ENCODE measurements around the gene DNAL4.

The DNAL4 gene

GRCh38 chr22:38793721-38794466 is at the start of gene DNAL4:
Gene DNAL4, minus strand, starts transcription at chr22:38794143. Its CDS starts 11,412 bp downstream, at chr22:38782731.
- DNase-seq (ENCODE audit: low spot score) = peak; percentile 98

GRCh38 chr22:38843201-38843656 is 49.3 kb upstream of the DNAL4 start:
- peak; percentile 71 for DNase-seq (ENCODE audit: low spot score)

DNA sequence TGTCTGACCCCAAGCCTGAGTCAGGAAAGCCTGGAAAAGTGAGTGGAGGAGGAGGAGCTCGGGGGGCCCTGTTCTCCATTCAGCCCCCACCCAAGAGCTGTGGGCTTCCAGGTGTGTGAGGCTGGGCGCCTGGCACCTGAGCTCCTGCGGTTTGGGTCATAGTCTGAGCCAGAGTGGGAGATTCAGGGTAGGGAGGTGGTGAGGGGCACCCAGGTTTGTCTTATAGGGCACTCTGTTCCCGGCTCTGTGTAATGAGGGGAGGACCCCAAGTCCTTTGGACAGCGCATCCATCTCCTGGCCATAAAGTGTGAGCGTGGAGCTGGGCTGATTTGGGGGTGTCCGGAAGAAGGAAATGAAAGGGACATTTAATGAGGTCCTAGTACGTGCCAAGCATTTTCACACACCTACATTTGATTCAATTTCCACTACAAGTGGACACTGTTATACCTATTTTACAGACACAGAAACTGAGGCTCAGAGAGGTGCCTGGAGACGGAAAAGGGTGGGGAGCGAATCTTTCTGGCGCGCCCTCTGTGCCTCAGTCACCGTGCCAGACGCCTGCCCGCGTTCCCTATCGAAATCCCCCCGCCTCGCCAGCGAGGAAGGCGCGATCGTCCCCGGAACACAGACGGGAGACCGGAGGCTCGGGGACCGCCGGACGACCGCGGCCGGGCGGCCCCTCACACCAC is 48.7 kb upstream of the DNAL4 start:
- DNase-seq (ENCODE audit: low spot score) = no peak

GRCh38 chr22:38841635-38842034 is 47.7 kb upstream of the DNAL4 start:
- no peak for DNase-seq (ENCODE audit: low spot score)

DNA sequence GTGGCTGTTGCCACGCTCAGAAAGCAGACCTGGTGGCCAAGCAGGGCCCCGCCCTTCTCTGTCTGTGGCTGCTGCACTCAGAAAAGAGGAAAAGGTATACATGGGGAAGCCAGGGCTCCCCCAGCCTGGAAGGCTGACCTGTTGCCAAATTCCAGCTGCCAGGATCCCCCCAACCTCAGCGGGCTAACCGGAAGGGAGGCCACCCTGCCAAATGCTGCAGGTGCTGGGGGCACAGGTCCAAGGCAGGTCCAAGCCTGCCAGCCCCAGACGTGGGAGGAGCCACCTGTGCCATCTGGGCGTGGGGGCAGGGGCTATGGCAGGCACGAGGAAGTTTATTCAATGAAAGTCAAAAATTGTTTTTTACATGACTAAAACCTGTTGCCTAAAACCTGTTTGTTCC is 47.3 kb upstream of the DNAL4 start:
- no peak for DNase-seq (ENCODE audit: low spot score)

DNA sequence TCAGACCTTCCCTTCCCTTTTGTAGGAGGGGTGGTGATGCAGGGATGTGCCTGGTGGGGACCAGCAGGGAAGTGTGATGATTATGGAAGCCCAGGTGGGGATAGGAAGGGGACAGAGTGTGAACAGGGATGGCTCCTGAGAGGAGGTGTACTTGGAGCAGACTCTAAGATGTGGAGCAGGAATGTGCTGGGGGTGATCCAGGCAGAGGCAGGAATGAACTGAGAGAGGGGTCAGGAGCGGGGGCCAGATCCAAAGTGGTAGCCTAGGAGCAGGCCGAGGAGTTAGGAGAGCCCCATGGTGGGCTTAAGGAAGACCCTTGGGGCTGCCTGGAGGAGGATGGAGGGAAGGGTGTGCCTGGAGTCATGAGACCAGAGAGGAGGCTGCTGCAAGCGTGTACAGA is 46.2 kb upstream of the DNAL4 start:
- no peak for DNase-seq (ENCODE audit: low spot score)

GRCh38 chr22:38839686-38840085 is 45.7 kb upstream of the DNAL4 start:
- no peak for DNase-seq (ENCODE audit: low spot score)

DNA sequence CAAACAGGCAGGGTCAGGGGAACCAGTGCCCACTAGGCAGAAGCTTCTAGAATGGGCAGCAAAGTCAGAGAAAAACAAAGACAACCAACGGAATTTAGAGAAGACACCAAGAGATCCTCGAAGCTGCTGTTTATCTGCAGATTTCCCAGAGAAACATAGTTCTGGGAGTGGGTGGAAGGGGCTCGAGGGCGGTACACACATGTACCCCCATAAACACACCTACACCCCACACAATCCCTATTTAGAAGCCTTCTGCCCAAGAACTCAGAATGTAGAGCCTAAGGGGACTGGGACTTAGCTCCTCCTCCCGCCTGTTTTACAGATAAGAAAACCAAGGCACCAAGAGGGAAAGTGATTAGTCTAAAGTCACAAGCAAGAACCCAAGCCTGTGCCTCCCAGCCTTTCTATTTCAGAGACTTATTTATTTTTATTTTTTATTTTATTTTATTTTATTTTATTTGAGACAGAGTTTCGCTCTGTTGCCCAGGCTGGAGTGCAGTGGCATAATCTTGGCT is 43.5 kb upstream of the DNAL4 start:
- DNase-seq (ENCODE audit: low spot score) = no peak

DNA sequence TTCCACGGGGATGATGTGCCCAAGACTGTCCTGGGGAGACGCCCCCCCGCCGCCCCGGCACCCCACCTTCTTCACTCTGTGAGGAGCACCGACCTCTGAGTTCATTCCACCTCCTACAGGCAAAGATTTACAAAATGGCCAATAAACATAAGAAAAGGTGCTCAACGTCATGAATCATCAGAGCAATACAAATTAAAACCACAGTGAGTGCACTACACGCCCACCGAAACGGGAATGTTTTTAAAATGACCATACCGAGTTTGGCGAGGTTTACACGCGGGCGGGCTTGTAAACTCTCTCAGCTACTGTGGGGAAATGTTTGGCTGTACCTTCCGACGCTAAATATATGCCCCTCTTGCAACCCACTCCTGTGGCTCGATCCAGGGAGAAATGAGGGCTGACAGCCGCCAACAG is 42.0 kb upstream of the DNAL4 start:
- DNase-seq (ENCODE audit: low spot score) = no peak

- DNase-seq (ENCODE audit: low spot score) = no peak
Observed at GRCh38 chr22:38834991-38835390, 41.0 kb upstream of the DNAL4 start.

GRCh38 chr22:38834215-38834953 is 40.4 kb upstream of the DNAL4 start:
- DNase-seq (ENCODE audit: low spot score) = no peak

GRCh38 chr22:38833061-38833460 is 39.1 kb upstream of the DNAL4 start:
- no peak for DNase-seq (ENCODE audit: low spot score)

- DNase-seq (ENCODE audit: low spot score) = no peak
Observed at GRCh38 chr22:38832005-38832978, 38.3 kb upstream of the DNAL4 start.

DNA sequence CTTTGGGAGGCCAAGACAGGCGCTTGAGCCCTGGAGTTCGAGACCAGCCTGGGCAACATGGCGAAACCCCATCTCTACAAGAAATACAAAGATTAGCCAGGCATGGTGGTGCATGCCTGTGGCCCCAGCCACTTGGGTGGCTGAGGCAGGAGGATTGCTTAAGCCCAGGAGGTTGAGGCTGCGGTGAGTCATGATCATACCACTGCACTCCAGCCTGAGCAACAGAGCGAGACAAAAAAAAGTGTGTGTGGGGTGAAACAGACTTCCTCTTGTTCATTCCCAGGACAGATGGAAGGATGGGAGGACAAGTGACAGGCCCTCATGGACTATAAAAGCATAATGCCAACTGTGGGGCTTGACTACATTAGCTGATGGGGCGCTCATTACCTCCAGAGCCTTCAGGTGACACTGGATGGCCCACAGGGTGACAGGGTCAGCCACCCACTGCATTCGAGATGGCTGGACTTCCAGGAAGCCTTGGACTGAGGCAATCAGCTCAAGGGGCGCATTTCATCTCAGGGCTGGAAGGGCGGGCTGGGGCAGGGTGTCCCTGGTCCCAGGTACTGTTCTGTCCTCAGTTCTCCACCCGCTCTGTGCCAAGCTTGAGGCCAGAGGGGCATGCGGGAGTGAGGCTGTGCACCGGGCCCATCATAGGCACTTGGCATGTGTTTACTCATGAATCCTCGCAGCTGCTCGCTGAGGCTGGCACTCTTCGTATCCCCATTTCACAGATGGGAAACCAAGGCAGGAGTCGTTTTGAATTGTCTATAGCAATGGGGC is 37.4 kb upstream of the DNAL4 start:
- DNase-seq (ENCODE audit: low spot score) = no peak

DNA sequence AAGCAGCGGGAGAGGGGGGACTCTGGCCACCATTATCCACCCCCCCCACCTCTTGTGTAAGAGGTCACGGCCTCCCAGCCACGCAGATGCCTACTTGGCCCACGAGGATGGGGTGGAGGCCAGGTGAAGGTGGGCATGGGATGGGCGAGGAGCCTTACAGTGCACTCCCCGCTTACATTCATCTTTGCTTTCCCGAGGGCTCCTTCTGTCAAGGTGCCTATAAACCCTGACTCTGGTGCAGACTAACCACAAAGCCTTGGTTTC is 36.8 kb upstream of the DNAL4 start:
- no peak for DNase-seq (ENCODE audit: low spot score)

DNA sequence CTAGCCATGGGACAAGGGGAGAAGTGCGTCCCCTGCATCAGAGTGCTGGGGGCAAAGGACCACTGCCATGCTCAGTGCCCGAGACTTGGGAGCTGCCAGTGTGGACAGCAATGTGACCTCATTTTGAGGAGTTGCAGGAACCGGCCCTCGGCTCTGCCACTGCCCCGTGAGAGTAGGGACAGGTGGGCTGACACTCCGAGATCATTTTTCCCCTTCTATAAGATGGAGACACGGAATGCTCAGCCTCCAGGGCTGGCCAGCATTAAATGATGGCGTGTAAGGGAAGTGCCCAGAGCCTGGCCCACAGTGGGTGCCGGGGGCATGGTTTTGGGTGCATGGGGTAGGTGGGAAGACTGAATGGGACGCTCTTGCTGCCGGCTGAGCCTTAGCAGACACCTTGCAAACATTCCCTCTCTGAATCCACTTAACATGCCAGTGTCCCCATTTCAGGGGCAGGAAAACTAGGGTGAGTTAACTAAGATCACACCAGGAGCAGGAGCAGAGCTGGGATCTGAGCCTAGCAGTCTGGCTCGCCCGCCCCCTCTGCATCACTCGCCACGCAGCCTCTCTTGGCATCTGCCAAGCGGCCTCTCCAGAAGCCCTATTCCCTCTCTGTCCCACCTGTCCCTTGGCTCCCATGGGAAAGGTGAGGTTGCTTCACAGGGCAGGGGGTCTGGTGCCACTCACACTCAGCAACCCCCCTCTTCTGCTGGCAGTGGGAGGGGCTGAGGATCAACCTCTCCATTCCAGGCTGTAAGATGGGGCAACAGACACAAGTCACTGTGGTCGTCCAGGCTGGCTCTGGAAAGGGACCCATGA is 36.3 kb upstream of the DNAL4 start:
- no peak for DNase-seq (ENCODE audit: low spot score)

DNA sequence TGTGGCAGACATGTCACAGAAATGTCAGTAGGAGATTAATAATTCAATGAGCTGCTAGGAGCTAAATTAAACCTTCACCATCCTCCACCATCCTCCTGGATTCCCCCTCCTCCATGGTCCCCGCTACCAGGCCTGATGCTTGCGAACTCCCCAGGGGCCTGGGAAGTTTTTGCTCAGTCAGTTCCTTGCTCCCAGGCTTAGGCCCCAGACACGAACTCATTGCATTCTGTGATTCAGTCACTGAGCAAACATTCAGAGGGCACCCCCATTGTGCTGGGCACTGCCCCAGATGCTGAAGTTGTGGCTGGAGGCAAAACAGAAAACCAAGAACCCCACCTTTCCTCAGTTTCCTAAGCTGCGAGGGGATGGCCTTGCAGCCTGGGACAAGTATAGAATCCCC is 35.5 kb upstream of the DNAL4 start:
- no peak for DNase-seq (ENCODE audit: low spot score)

GRCh38 chr22:38828616-38829205 is 34.8 kb upstream of the DNAL4 start:
- DNase-seq (ENCODE audit: low spot score) = no peak

DNA sequence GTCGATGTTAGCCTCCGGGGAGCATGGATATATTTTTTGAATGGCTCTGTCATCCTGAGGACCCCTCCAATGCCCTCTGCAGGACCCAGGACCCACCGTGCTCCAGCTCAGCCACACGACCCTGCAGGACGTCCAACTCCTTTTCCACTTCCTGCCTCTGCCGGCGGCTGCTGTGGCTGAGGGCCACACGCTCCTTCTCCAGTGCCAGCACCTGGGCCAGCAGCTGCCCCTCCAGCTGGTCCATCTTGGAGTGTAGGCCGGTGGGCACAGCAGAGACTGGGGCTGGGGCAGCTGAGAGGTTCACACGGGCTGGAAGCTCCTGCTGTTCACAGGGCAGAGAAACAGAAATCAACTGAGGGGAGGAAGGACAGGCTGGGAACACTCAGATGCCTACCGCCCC is 34.2 kb upstream of the DNAL4 start:
- no peak for DNase-seq (ENCODE audit: low spot score)

DNA sequence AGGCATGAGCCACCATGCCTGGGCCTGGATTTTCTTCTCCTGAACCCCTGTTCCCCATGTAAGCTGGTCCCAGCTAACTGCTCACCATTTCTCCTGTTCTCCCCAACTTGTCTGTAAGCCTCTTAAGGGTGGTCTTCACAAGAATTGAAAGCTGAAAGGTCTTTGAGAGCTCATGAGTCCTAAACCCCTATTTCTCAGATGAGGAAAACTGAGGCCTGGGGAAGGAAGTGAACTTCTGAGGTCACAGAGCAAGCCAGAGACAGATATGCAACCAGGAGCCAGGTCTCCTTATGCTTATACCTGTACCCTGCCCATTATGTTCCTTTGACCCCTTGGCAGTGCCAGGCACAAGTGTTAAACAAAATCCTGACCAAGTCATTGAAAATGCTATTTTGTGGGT is 33.6 kb upstream of the DNAL4 start:
- no peak for DNase-seq (ENCODE audit: low spot score)
